ENCODE measurements around the gene PROK1.

PROK1 gene

DNA sequence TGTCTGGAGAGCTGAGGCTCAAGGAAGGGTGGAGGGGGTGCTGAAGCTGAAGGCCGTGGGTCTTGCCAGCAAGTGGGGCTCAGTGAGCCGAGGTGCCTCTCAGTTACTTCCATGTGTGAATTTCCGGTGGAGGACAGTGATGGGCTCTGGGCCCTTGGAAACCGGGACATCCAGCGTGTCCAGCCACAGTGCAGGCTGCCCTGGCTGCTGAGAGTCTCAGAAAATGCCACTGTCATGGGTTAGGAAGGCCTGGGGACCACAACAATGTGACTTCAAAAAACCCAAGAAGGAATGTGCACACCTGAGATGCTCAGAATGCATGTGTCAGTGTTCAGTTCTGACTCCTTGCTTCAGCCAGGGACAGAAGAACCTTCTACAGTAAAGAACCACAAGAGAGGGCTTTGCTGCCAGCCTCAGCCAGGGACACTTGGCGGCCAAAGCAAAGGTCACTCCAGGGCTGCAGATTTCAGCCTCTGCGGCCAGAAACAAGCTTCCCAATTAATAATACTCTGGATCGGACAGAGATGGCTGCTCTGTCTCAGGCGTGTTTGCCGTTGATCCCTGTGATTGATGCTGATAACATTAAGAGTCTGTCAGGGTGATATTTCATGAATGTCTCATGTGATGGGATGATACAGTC lies 30.8 kb upstream of the PROK1 start:
- Histone ChIP-seq H3K4me1 (ENCODE audit: insufficient read depth, low read length, severe bottlenecking) (no peaks in the 10 kb centered on the region), H3K79me2 (ENCODE audit: insufficient read depth, low read length) (no peaks in the 10 kb centered on the region), H3F3A (ENCODE audit: insufficient read depth, low read length) (no peaks in the 10 kb centered on the region), H3K36me3 (ENCODE audit: insufficient read depth, low read length) (no peaks in the 10 kb centered on the region; the same call in 1 of the 2 replicates), H3K9ac (ENCODE audit: low read length) (no peak overlapping the region), H3K9me2 (ENCODE audit: low read depth, low read length) (no peaks in the 10 kb centered on the region), H3K27me3 (ENCODE audit: insufficient read depth, low read length) (peaks cover 4% of the 10 kb centered on the region; the same call in 1 of the 2 replicates), H3K27ac (ENCODE audit: low read depth, low read length, poor library complexity, severe bottlenecking) (no peak overlapping the region), H2AFZ (ENCODE audit: low read length) (no peak overlapping the region), H3K4me3 (ENCODE audit: low read depth, low read length, poor library complexity, severe bottlenecking) (no peak overlapping the region), H3K9me3 (ENCODE audit: low read length) (peaks cover 5% of the 10 kb centered on the region; the same call in 1 of the 2 replicates), H4K20me1 (ENCODE audit: insufficient read depth, low read length) (no peaks in the 10 kb centered on the region), H3K4me2 (ENCODE audit: low read length) (no peak overlapping the region)
- no peak for TF ChIP-seq EZH2 (IDR thresholded peaks at IDR 0.05; ENCODE audit: borderline replicate concordance, low read length)
- TF ChIP-seq, protein P1, sequence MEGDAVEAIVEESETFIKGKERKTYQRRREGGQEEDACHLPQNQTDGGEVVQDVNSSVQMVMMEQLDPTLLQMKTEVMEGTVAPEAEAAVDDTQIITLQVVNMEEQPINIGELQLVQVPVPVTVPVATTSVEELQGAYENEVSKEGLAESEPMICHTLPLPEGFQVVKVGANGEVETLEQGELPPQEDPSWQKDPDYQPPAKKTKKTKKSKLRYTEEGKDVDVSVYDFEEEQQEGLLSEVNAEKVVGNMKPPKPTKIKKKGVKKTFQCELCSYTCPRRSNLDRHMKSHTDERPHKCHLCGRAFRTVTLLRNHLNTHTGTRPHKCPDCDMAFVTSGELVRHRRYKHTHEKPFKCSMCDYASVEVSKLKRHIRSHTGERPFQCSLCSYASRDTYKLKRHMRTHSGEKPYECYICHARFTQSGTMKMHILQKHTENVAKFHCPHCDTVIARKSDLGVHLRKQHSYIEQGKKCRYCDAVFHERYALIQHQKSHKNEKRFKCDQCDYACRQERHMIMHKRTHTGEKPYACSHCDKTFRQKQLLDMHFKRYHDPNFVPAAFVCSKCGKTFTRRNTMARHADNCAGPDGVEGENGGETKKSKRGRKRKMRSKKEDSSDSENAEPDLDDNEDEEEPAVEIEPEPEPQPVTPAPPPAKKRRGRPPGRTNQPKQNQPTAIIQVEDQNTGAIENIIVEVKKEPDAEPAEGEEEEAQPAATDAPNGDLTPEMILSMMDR (IDR thresholded peaks at IDR 0.05; ENCODE audit: low read length) = no peak

DNA sequence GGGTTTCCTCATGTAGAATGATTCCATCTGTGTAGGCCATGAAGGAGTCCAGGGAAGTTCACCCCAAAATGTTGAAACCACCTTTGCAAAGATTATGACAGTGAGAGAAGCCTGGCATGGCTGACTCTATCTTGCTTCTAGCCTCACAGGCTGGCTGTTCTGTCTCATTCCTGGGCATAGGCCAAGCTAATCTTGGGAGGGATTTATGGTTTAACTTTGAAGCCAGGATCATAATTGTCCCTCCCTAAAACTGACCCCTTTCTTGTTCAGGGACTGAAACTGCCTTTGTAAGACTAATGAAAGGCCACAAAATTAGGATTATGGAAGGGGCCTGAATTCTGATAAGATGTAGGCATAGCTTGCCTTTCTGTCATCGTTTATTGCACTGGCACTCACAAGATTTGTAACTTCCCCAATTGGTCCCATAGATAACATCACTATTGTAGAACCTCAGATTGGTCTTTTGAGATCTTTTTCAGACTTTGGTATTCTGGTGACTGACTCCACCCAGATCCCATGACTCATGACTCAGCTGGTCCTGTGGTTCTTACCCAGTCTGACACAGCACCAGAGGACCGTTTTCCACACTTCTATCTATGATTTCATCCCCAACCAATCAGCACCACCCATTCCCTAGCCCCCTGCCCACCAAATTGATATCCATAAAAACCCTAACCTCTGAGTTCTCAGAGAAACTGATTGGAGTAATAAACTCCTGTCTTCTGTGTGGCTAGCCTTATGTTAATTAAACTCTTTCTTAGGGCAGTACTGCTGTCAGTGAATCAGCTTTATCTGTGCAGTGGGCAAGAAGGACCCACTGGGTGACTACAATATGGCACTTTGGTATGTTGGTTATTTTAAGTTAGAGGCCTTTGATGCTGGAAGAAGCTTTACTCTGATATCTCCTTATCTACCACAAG lies 29.8 kb upstream of the PROK1 start:
- Histone ChIP-seq H3F3A (ENCODE audit: insufficient read depth, low read length) (no peaks in the 10 kb centered on the region), H3K9me3 (ENCODE audit: low read length) (peaks cover 5% of the 10 kb centered on the region; the same call in 1 of the 2 replicates), H2AFZ (ENCODE audit: low read length) (no peak overlapping the region), H3K4me1 (ENCODE audit: insufficient read depth, low read length, severe bottlenecking) (no peaks in the 10 kb centered on the region), H3K27me3 (ENCODE audit: insufficient read depth, low read length) (peaks cover 4% of the 10 kb centered on the region; the same call in 1 of the 2 replicates), H3K79me2 (ENCODE audit: insufficient read depth, low read length) (no peaks in the 10 kb centered on the region), H3K9ac (ENCODE audit: low read length) (no peak overlapping the region), H3K4me2 (ENCODE audit: low read length) (no peak overlapping the region), H3K36me3 (ENCODE audit: insufficient read depth, low read length) (no peaks in the 10 kb centered on the region; the same call in 1 of the 2 replicates), H3K4me3 (ENCODE audit: low read depth, low read length, poor library complexity, severe bottlenecking) (no peak overlapping the region), H3K9me2 (ENCODE audit: low read depth, low read length) (no peaks in the 10 kb centered on the region), H4K20me1 (ENCODE audit: insufficient read depth, low read length) (no peaks in the 10 kb centered on the region), H3K27ac (ENCODE audit: low read depth, low read length, poor library complexity, severe bottlenecking) (no peak overlapping the region)
- TF ChIP-seq, protein P1 (IDR thresholded peaks at IDR 0.05; ENCODE audit: low read length) = no peak
- TF ChIP-seq EZH2 (IDR thresholded peaks at IDR 0.05; ENCODE audit: borderline replicate concordance, low read length) = no peak

DNA sequence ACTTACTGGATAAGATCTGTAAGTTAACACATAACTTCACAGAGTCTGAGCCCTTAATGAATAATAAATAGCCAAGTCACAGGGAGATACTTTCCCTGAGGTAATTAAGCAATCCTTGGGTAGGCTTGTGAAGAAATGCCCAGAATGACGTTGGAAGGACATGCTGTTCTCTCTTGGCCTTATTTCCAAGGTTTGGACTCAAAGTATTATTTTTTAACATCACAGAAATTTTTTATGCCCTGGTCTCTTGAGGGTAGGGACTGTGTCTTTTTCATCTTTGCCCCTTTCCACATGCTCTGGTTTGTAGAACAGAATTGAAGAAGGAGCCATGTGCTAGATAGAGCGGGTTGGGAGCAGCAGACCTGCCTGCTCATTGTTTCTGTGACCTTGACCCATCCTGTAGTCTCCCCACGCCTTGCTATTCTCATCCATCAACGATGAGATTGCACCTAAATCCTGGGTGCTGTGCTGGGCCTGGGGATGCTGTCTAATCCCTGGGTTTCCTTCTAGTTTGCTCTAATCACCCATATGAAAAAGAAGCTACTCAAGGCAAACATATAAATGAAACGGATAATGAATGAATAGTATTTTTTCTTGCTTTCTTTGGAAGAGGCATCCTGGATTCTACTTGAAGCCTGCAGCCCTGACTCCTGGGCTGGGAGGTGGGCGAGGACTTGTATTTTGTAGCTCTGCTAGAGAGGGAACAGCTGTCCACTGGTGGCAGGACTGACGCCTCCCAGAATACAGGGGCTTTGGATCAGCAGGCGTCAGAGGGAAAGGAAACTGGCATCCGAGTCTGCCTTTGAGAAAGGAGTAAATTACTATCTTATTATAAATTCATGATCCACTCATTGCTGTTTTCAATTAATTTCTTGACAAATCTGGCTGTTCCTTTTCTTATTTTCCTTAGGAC lies 26.0 kb upstream of the PROK1 start:
- Histone ChIP-seq H3K27me3 (ENCODE audit: insufficient read depth, low read length) (peaks cover 14% of the 10 kb centered on the region), H3K9ac (ENCODE audit: low read length) (no peak overlapping the region), H3K27ac (ENCODE audit: low read depth, low read length, poor library complexity, severe bottlenecking) (no peak overlapping the region), H3K4me2 (ENCODE audit: low read length) (no peak overlapping the region), H3K36me3 (ENCODE audit: insufficient read depth, low read length) (no peaks in the 10 kb centered on the region; the same call in 1 of the 2 replicates), H3K9me3 (ENCODE audit: low read length) (peaks cover 5% of the 10 kb centered on the region; the same call in 1 of the 2 replicates), H4K20me1 (ENCODE audit: insufficient read depth, low read length) (no peaks in the 10 kb centered on the region), H3F3A (ENCODE audit: insufficient read depth, low read length) (no peaks in the 10 kb centered on the region), H3K4me3 (ENCODE audit: low read depth, low read length, poor library complexity, severe bottlenecking) (no peak overlapping the region), H2AFZ (ENCODE audit: low read length) (no peak overlapping the region), H3K4me1 (ENCODE audit: insufficient read depth, low read length, severe bottlenecking) (no peaks in the 10 kb centered on the region), H3K9me2 (ENCODE audit: low read depth, low read length) (no peaks in the 10 kb centered on the region), H3K79me2 (ENCODE audit: insufficient read depth, low read length) (no peaks in the 10 kb centered on the region)
- TF ChIP-seq, protein P1 (IDR thresholded peaks at IDR 0.05; ENCODE audit: low read length) = no peak
- TF ChIP-seq EZH2 (IDR thresholded peaks at IDR 0.05; ENCODE audit: borderline replicate concordance, low read length) = no peak
